ENCODE measurements around the gene NR3C1.

DNA sequence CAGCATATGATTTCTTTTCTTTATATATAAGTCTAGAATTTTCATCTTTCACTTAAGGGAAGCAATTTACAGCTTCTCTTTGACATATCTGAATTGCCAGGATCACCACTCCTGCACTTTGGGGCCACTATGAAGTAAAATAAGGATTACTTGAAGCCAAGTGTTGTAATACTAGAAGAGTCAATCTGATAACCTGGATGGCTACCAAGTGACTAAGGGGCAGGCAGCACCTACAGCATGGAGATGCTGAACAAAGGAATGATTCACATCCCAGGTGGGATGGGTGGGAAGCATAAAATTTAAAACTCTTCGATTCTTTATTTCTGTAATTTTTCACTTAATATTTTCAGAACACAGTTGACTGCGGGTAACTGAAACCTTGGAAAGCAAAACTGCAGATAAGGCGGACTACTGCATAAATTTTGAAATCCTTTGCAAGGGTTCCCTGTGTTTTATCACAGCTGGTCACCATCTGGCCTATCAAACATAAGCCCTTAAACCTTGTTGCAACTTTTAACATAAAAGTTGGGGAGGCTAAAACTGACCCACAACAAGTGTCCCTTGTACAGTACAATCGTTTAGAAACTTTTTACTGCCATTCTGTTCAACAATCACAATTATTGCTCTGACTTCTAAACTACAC is 31.2 kb downstream of the NR3C1 start:
- TF ChIP-seq POLR2AphosphoS5 (IDR thresholded peaks at IDR 0.05; ENCODE audit: insufficient read depth in 1 of 2, low read depth in 1 of 2) (no peak), CTCF (IDR thresholded peaks at IDR 0.05) (no peak)
